Skeletal muscle tissue (tissue), 4 donors: ENCODE measurements around the gene BARX1. TPM values are rescaled to one million over a fixed set of nuclear protein-coding genes. Genes with fewer than 3 reads are reported as not detected.
A peak's percentile ranks its signal among the peaks of the same experiment; 100 is the strongest.
"Not testable (repeated sequence)": the region's sequence is repeated elsewhere in the genome, so short reads cannot be mapped to it uniquely, and the experiment has no call there.

Experiments
- H3K27ac ChIP-seq: one replicate; pipeline ENCODE4 v1.7.0; 2013; ENCODE audit warnings: mild to moderate bottlenecking, low read depth, low read length, inconsistent platforms
- H3K27me3 ChIP-seq, 3 donors: one replicate each; pipeline ENCODE4 v1.7.0; 2013; ENCODE audit warnings: low read length in 3 of 3; ENCODE audit not compliant: control insufficient read depth in 3 of 3, insufficient read depth in 3 of 3
- H3K36me3 ChIP-seq, 3 donors: one replicate each; pipeline ENCODE4 v1.7.0; 2013; ENCODE audit warnings: low read length in 3 of 3; ENCODE audit not compliant: control insufficient read depth in 3 of 3, insufficient read depth in 3 of 3
- H3K4me1 ChIP-seq, 3 donors: one replicate each; pipeline ENCODE4 v1.7.0; 2013; ENCODE audit warnings: low read length in 3 of 3, mild to moderate bottlenecking in 3 of 3; ENCODE audit not compliant: control insufficient read depth in 3 of 3, insufficient read depth in 3 of 3
- H3K4me3 ChIP-seq, 3 donors: one replicate each; pipeline ENCODE4 v1.7.0; 2013; ENCODE audit warnings: low read length in 3 of 3
- H3K9ac ChIP-seq, 3 donors: one replicate each; pipeline ENCODE4 v1.7.0; 2013; ENCODE audit warnings: low read length in 3 of 3, mild to moderate bottlenecking in 3 of 3, moderate library complexity in 2 of 3, low read depth in 1 of 3
- H3K9me3 ChIP-seq, 3 donors: one replicate each; pipeline ENCODE4 v1.7.0; 2013; ENCODE audit warnings: low read length in 3 of 3; ENCODE audit not compliant: control insufficient read depth in 3 of 3
- total RNA-seq: library from RNA; depleted of rRNA; stranded (reverse); fragments of >200 nt; gene quantifications from one replicate; pipeline ENCODE4 v1.2.3, GENCODE V29; 2014
- donor health status: Osteomylitis.

BARX1 gene
- total RNA-seq, 1 donor from 2014 or later = not detected

DNA sequence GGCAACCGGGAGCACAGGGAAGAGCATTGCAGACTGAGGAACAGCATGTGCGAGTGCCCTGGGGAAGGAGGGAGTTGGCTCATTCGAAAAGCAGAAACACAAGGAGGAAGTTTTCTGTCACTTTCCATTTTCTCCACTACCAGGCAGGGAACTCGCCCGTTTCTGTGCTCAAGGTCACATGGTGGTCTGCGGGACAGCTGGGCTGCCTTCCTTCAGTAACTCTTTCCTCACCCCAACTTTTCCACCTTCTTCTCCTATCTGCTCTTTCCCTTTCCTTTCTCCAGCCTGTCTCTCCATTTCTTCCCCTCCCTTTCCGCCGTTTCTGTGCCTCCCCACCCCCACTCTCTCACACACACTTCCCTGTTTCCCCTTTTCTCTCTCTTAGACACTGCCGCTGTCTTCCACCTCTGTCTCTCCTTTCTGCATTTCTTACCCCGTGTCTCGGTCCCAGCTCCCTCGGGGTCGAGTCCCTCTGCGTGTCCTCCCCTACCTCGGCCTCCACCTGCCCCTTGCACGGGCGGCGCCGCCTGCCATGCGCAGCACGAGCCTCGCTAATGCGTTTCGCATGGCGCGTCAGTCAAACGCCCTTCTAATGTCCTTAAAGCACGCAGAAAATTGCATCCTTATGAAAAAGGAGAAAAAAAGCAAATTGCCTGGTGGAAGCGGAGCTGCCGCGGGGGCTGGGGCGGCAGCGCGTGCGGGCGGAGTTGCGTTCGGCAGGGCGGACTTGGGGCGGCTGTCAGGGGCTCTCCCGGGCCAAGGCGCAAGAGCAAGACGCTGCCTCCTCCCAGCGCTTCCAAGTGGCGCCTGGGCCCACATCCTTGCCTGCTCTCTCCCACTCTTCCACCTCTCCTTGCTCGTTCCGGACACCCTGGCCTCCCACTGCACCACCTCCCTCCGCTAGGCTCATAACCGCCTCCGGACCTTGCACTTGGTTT lies 9.5 kb downstream of the BARX1 start:
- Histone ChIP-seq H3K4me3 (peak overlapping the region; percentile 34 to 45 (median 43)), H3K9me3 (no peaks in the 10 kb centered on the region), H3K36me3 (no peaks in the 10 kb centered on the region), H3K27ac (no peak overlapping the region), H3K9ac (no peak overlapping the region), H3K4me1 (peaks cover 9 to 14% (median 12%) of the 10 kb centered on the region in 3 donors), H3K27me3 (peaks cover 81 to 89% (median 88%) of the 10 kb centered on the region in 3 donors)

DNA sequence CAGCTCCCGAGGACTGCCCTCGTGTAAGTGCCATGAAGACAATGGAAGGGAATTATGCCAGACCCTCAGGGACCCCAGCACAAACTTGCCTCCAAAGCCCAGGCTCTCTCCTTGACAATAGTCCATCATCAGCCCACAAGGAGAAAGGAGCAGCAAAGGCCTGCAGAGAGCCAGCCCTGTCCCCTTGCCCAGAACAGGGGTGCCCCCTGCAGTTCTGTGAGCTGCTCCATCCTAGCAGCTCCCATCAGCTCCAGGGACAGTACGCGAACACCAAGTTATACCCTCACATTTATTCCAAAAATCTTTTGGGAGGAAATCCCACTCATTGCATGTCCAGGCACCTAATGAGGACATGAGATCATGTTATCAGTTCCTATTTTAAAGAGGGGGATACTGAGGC lies 11.1 kb downstream of the BARX1 start:
- peaks cover 75 to 85% (median 79%) of the 10 kb centered on the region in 3 donors for H3K27me3 ChIP-seq
- H3K9ac ChIP-seq = no peak overlapping the region

GRCh38 chr9:93942161-93942560 lies 13.0 kb downstream of the BARX1 start:
- H3K4me1 ChIP-seq = peaks cover 8 to 9% (median 8%) of the 10 kb centered on the region in 3 donors
- H3K36me3 ChIP-seq = no peaks in the 10 kb centered on the region
- H3K27me3 ChIP-seq = peaks cover 62 to 68% (median 68%) of the 10 kb centered on the region in 3 donors
- H3K9me3 ChIP-seq = no peaks in the 10 kb centered on the region
- H3K9ac ChIP-seq = no peak overlapping the region
- no peak overlapping the region for H3K4me3 ChIP-seq
- no peak overlapping the region for H3K27ac ChIP-seq

More for the DNA sequence above, 11.1 kb downstream of the BARX1 start:
- Histone ChIP-seq H3K27ac (no peak overlapping the region), H3K36me3 (no peaks in the 10 kb centered on the region), H3K4me3 (no peak overlapping the region), H3K4me1 (peaks cover 8 to 13% (median 9%) of the 10 kb centered on the region in 3 donors), H3K9me3 (no peaks in the 10 kb centered on the region)

DNA sequence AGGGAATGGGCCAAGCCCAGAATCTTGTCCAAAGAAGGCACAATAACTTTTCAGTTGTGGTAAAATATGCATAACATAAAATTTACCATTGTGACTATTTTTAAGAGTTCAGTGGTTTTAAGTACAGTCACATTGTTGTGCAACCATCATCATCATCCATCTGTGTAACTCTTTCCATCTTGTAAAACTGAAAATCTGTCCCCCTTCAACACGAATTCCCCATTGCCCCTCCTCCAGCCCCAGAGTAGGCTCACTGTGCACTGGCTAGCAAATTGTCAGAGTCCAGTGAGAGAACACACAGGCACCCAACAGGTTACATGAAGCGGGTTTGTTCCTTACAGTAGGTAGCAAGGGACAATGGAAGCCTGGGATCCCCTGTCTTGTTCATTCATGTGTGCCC lies 13.7 kb downstream of the BARX1 start:
- no peak overlapping the region for H3K27ac ChIP-seq
- no peaks in the 10 kb centered on the region for H3K36me3 ChIP-seq
- no peak overlapping the region for H3K4me3 ChIP-seq
- H3K9me3 ChIP-seq = no peaks in the 10 kb centered on the region
- H3K9ac ChIP-seq = no peak overlapping the region
- peaks cover 8 to 9% (median 8%) of the 10 kb centered on the region in 3 donors for H3K4me1 ChIP-seq
- peaks cover 61 to 68% (median 62%) of the 10 kb centered on the region in 3 donors for H3K27me3 ChIP-seq

DNA sequence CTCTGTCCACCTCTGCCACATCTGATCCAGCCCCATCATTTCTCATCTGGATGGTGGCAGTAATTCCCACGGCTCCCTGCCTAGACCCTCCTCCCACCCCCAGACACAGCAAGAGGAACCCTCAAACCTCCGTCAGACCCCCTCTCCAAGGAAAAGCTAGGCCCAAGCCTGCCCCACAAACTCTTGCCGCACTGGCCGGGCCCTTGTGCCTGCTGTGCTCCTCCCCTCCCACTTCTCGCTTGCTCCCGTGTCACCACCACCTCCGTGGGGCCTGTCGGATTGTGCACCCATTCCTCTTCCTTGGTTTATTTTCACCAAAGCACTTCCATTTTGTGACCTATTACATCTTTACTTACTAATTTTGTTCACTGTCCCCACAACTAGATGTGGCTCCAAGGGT lies 14.2 kb downstream of the BARX1 start:
- no peak overlapping the region for H3K4me3 ChIP-seq
- no peak overlapping the region for H3K27ac ChIP-seq
- H3K9me3 ChIP-seq = no peaks in the 10 kb centered on the region
- no peak overlapping the region for H3K9ac ChIP-seq
- peaks cover 3 to 4% (median 3%) of the 10 kb centered on the region in 3 donors for H3K4me1 ChIP-seq
- H3K36me3 ChIP-seq = no peaks in the 10 kb centered on the region
- peaks cover 56 to 62% (median 57%) of the 10 kb centered on the region in 3 donors for H3K27me3 ChIP-seq

DNA sequence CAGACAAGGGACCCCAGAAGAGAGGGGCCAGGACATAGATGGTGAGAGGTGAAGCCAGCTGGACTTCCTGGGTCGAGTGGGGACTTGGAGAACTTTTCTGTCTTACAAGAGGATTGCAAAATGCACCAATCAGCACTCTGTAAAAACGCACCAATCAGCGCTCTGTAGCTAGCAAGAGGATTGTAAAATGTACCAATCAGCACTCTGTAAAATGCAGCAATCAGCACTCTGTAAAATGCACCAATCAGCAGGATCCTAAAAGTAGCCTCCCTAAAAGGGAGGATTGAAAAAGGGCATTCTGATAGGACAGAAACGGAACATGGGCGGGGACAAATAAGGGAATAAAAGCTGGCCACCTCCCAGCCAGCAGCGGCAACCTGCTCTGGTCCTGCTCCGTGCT lies 15.6 kb downstream of the BARX1 start:
- H3K27ac ChIP-seq, H3K9ac ChIP-seq, H3K4me3 ChIP-seq, H3K9me3 ChIP-seq, H3K36me3 ChIP-seq, H3K4me1 ChIP-seq: not testable (repeated sequence)
- H3K27me3 ChIP-seq = peaks cover 43 to 55% (median 43%) of the 10 kb centered on the region in 3 donors

- no peaks in the 10 kb centered on the region for H3K9me3 ChIP-seq
- no peak overlapping the region for H3K9ac ChIP-seq
- H3K4me3 ChIP-seq = no peak overlapping the region
- peaks cover 23 to 47% (median 34%) of the 10 kb centered on the region in 3 donors for H3K27me3 ChIP-seq
- no peaks in the 10 kb centered on the region for H3K36me3 ChIP-seq
- H3K27ac ChIP-seq = no peak overlapping the region
- no peaks in the 10 kb centered on the region for H3K4me1 ChIP-seq
Observed at GRCh38 chr9:93937193-93937592, 18.0 kb downstream of the BARX1 start.

- no peak overlapping the region for H3K9ac ChIP-seq
- no peaks in the 10 kb centered on the region for H3K4me1 ChIP-seq
- H3K36me3 ChIP-seq = no peaks in the 10 kb centered on the region
- peaks cover 37 to 48% (median 45%) of the 10 kb centered on the region in 3 donors for H3K27me3 ChIP-seq
- no peak overlapping the region for H3K4me3 ChIP-seq
- H3K9me3 ChIP-seq = peaks cover 0 to 4% (median 0%) of the 10 kb centered on the region in 3 donors
- H3K27ac ChIP-seq = no peak overlapping the region
Observed at GRCh38 chr9:93931905-93932304, 23.2 kb downstream of the BARX1 start.

- peaks cover 0 to 4% (median 0%) of the 10 kb centered on the region in 3 donors for H3K9me3 ChIP-seq
- H3K27ac ChIP-seq = no peak overlapping the region
- no peak overlapping the region for H3K4me3 ChIP-seq
- H3K36me3 ChIP-seq = no peaks in the 10 kb centered on the region
- no peaks in the 10 kb centered on the region for H3K4me1 ChIP-seq
- H3K27me3 ChIP-seq = peaks cover 33 to 45% (median 45%) of the 10 kb centered on the region in 3 donors
- H3K9ac ChIP-seq = no peak overlapping the region
Observed at GRCh38 chr9:93930070-93930469, 25.1 kb downstream of the BARX1 start.

- Histone ChIP-seq H3K36me3 (no peaks in the 10 kb centered on the region), H3K27me3 (peaks cover 33 to 41% (median 38%) of the 10 kb centered on the region in 3 donors), H3K9ac (no peak overlapping the region), H3K4me3 (no peak overlapping the region), H3K4me1 (no peaks in the 10 kb centered on the region), H3K27ac (no peak overlapping the region), H3K9me3 (peaks cover 0 to 4% (median 0%) of the 10 kb centered on the region in 3 donors)
Observed at GRCh38 chr9:93929231-93929630, 25.9 kb downstream of the BARX1 start.
